NCI-H446 (cell line): ENCODE measurements around the gene LRRC49.

Experiments used
- DNase-seq, 2 experiments: peaks; one replicate each; lab custom pipeline; 2025; lab: John Stamatoyannopoulos, UW

Gene LRRC49

GRCh38 chr15:71052356-71052755 is 159.7 kb downstream of the LRRC49 start:
- no peak for DNase-seq

DNA sequence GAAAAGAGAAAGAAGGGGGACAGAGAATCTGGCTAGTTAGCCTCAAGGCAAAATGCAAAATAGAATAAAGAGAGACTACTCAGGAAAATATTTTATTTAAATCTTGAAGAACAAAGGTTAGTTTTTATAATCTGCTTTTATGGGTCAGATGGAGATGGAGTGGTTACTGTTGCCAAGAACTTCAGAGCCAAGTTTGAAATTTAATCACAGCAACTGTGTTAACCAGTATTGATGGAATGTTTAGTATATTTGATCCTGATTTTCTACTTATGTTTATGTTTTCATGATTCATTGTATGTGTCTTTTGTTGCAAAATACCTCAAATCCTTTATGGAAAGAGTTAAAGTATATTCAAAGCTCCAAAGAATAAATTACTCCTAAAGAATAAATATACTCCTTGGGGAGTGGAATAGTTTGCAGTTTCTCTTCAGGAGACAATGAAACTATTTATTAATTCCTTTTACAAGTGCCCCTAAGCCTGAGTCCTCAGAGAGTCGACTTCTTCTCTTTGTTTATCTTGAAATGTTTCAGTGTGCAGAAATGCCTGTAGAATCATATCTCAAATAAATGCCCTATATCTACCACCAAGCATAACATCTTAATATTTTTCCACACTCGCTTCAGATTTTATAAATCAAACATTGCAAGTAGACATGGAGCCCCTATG is 161.8 kb downstream of the LRRC49 start:
- DNase-seq = no peak

- no peak for DNase-seq
Observed at GRCh38 chr15:71055461-71055860, 162.8 kb downstream of the LRRC49 start.

- DNase-seq = no peak
Observed at GRCh38 chr15:71056111-71056510, 163.5 kb downstream of the LRRC49 start.

DNA sequence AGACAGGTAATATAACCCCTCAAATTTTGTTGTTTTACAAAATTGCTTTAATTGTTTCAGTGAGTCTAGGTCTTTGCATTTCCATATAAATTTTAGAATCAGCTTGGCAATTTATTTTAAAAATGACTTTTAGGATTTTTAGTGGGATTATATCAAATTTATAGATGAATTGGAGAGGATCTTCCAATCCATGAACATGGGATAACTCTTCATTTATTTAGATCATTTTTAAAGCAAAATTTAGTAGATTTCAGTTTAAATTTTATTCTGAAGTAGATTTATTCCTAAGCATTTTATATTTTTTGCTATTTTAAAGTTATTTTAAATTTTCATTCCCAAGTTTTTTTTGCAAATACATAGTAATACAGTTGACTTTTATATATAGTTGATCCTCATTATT is 164.5 kb downstream of the LRRC49 start:
- DNase-seq = no peak

DNA sequence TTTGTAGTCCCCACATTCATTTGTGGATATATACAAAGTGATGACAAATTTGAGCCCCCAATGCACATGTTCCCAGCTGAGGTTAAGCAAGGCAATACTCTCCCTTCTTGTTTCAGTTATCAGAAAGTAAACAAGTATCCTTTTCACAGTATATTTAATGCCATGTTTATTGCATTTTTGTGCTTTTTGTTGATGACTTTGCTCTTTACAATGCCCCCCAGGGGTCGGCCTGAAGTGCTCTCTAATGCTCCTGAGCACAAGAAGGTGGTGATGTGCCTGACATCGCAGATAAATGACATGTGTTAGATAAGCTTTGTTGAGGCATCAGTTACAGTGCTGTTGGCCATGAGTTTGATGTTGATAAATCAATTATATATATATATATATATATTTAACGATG is 165.0 kb downstream of the LRRC49 start:
- no peak for DNase-seq

- no peak for DNase-seq
Observed at GRCh38 chr15:71060983-71061382, 168.4 kb downstream of the LRRC49 start.

DNA sequence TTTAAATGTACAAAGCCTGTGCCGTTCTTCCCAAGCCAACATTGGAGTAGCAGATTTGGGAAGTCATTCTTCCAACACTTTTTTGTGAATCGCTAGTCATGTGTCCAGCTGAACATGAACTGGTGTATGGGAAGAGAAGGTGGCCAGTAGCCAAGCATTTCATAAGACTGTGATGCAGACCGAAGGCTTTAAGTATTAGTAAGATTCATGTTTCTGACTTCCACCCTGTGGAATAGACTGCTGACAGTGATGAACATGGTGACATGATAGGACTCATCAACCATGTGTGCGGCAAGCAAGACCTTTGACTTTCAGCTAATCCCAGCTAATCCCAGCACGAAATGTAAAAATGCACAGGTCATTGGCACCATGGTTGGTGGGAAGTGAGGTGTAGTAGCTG is 174.4 kb downstream of the LRRC49 start:
- no peak for DNase-seq

DNA sequence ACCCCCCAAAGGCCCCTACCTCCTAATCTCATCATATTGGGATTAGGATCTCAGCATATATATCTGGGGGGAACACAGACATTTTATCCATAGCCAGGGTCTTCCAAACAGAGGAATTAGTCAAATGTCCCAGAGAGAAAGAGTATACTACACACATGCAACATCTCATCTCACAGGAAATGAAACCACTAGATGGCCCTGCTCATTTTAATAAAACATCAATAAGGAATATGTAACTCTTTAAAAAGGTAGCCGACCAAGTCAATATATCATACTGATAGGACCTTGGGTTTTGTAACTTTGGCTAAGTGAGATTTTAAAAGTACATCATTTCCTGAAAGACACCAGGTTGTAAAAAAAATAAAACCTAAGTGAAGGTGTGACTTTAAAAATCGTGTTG is 177.1 kb downstream of the LRRC49 start:
- DNase-seq = no peak

GRCh38 chr15:71071529-71071928 is 178.9 kb downstream of the LRRC49 start:
- no peak for DNase-seq

- DNase-seq = no peak
Observed at GRCh38 chr15:71072423-71072822, 179.8 kb downstream of the LRRC49 start.

- DNase-seq = no peak
Observed at GRCh38 chr15:71078506-71079207, 186.0 kb downstream of the LRRC49 start.

DNA sequence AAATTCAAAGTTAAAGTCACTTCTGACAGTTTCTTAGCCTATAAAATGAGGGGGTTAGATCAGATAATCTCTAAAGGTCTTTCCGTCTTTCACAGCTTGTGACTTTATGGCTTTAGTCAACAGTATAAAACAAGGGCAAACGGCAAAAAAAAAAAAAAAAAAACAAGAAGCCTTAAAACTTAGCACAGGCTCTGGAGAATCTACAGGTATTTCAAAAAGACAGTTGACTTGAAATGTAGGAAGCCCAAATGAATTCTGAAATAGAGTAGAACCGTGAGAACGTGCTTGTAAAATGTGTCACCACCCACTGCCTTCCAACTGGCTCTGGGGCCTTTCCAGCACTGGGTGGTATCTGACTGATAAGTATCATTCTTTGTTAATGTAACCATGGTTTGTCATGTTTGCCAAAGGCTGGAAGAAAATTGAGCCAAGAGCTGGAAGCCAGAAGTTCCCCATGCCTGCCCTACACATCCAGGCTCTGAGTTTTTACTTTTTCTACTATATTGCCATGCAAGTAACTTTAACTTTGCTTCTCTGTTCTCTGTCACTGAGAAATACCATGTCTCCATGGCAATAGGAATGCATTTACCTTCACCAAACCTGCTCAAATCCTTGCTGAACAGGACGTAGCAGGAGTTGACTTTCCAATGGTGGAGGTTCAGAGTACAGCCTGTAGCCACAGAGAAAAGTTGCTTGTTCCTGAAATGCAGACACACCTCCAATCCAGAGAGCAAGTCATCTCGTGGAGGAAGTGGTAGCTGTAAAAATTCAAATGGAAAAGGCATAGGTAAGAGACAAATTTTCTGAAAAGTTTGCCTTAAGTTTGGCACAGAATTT is 186.8 kb downstream of the LRRC49 start:
- DNase-seq = no peak

GRCh38 chr15:71080166-71080565 is 187.5 kb downstream of the LRRC49 start:
- DNase-seq = no peak

DNA sequence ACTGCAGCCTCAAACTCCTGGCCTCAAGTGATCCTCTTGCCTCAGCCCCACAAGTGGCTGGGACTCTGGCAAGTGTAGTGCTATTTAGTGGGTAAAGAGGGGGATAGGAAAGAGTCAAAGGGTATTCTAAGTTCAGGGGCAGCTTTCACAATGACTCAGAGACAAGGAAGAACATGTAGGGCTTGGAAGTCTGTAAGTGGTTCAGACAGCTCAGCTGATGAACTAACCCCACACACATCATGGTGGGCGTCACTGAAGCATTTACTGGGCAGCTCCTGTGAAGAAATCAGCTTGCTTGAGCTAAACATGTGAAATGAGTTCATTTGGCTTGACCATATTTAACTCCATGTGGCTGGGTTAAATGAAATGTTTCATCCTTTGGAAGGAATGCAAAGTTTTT is 188.1 kb downstream of the LRRC49 start:
- DNase-seq = no peak

GRCh38 chr15:71082803-71083202 is 190.2 kb downstream of the LRRC49 start:
- no peak for DNase-seq

DNA sequence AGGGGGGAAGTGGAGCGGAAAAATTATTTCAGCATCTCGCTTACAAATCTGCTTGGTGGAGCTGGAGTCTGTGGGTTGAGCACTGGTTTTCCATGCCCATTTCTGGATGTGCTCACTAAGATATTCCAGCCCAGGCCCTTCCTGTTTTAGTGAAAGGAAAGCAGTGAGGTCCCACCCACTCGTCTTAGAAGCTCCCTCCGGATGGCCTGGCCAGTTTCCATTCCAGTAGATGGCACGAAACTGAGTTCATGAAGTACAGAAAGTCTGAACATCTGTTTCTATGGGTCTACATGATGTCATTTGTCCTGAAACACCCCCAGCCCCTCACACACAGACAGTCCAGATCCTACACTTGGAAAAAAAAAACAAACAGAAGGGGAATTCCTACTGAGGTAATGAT is 190.7 kb downstream of the LRRC49 start:
- no peak for DNase-seq

DNA sequence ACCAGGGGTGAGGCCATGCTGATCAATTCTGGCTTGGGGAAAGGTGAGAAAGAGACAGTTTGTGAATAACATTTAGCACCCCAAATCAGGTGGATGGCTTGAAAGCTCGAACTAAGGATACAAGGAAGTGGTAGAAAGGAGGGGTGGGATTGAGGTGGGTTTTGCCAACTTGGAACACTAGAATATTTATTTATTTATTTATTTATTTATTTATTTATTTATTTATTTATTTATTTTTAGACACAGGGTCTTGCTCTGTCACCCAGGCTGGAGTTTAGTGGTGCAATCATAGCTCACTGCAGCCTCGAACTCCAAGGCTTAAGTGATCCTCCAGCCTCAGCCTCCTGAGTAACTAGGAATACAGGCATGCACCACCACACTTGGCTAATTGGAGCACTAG is 191.6 kb downstream of the LRRC49 start:
- DNase-seq = no peak

GRCh38 chr15:71085809-71086208 is 193.2 kb downstream of the LRRC49 start:
- no peak for DNase-seq

- DNase-seq = no peak
Observed at GRCh38 chr15:71088155-71088554, 195.5 kb downstream of the LRRC49 start.

GRCh38 chr15:71088683-71089082 is 196.1 kb downstream of the LRRC49 start:
- DNase-seq = no peak

GRCh38 chr15:71089801-71090200 is 197.2 kb downstream of the LRRC49 start:
- no peak for DNase-seq

GRCh38 chr15:71091601-71092000 is 199.0 kb downstream of the LRRC49 start:
- no peak for DNase-seq
